ENCODE results near the gene RMRP.
A peak's percentile ranks its signal among the peaks of the same experiment; 100 is the strongest.
"Not testable (repeated sequence)": the region's sequence is repeated elsewhere in the genome, so short reads cannot be mapped to it uniquely, and the experiment has no call there.

Gene RMRP

GRCh38 chr9:35664531-35665470 lies 7.0 kb upstream of the RMRP start, which contains the start of gene ARHGEF39:
ARHGEF39 (minus strand) TSS chr9:35665195; CDS start chr9:35665169, 26 bp downstream.
- DNase-seq: peak; percentile 89

- DNase-seq: no peak
Measured at GRCh38 chr9:35662437-35662836, 4.6 kb upstream of the RMRP start.

- DNase-seq: no peak
Measured at GRCh38 chr9:35661756-35662350, 4.0 kb upstream of the RMRP start.

- DNase-seq: no peak
Measured at GRCh38 chr9:35660966-35661415, 3.2 kb upstream of the RMRP start.

GRCh38 chr9:35659340-35659739 lies 1.5 kb upstream of the RMRP start:
- no peak for DNase-seq

- no peak for DNase-seq
Measured at GRCh38 chr9:35658968-35659220, 1.1 kb upstream of the RMRP start.

GRCh38 chr9:35658137-35658967 lies 533 bp upstream of the RMRP start, which contains the start of gene CCDC107:
CCDC107 (plus strand) TSS chr9:35658292; CDS start chr9:35658380, 88 bp downstream.
- peak; percentile 93 for DNase-seq

- DNase-seq: no peak
Measured at GRCh38 chr9:35656831-35657545, 831 bp downstream of the RMRP start.

GRCh38 chr9:35656348-35656747 lies 1.5 kb downstream of the RMRP start:
- no peak for DNase-seq

GRCh38 chr9:35653611-35654010 lies 4.2 kb downstream of the RMRP start:
- no peak for DNase-seq

GRCh38 chr9:35652829-35653209 lies 5.0 kb downstream of the RMRP start:
- DNase-seq: no peak

- DNase-seq: no peak
Measured at GRCh38 chr9:35651956-35652828, 5.6 kb downstream of the RMRP start.

- DNase-seq: peak; percentile 72
Measured at GRCh38 chr9:35650341-35651158, 7.3 kb downstream of the RMRP start, which contains the start of gene SIT1. SIT1 (minus strand) TSS chr9:35650931; CDS start chr9:35650853, 78 bp downstream.

GRCh38 chr9:35649431-35650340 lies 8.1 kb downstream of the RMRP start:
- peak; percentile 72 for DNase-seq

- DNase-seq: peak; percentile 96
Measured at GRCh38 chr9:35646533-35647265, 11.1 kb downstream of the RMRP start.

- DNase-seq: no peak
Measured at GRCh38 chr9:35646153-35646532, 11.7 kb downstream of the RMRP start.

- DNase-seq: not testable (repeated sequence)
Measured at GRCh38 chr9:35645736-35646135, 12.1 kb downstream of the RMRP start.

- no peak for DNase-seq
Measured at GRCh38 chr9:35643046-35643445, 14.8 kb downstream of the RMRP start.

- DNase-seq: not testable (repeated sequence)
Measured at GRCh38 chr9:35641478-35641877, 16.3 kb downstream of the RMRP start.

Measured in activated CD8-positive, alpha-beta memory T cell treated with anti-CD3 and anti-CD28 coated beads, Interleukin-2, amount 50 U/mL, for 48 hours (primary cell).